Fibroblast of mammary gland (primary cell): ENCODE results near the gene FOXI3.

Source experiments
- DNase-seq: peaks from one replicate; pipeline ENCODE4 v3.0.0-alpha.2; 2010; ENCODE audit warnings: low read depth
- H3K4me3 ChIP-seq: 2 replicates; pipeline ENCODE4 v1.5.1; 2011; ENCODE audit warnings: low read depth, mild to moderate bottlenecking, low read length, moderate library complexity; ENCODE audit not compliant: control insufficient read depth
- TF ChIP-seq, protein P1 (sequence below): conservative IDR thresholded peaks from 2 replicates; pipeline ENCODE4 v1.5.1; 2011; ENCODE audit warnings: low read depth, low read length, inconsistent platforms; ENCODE audit not compliant: control insufficient read depth, insufficient read depth

The FOXI3 gene

DNA sequence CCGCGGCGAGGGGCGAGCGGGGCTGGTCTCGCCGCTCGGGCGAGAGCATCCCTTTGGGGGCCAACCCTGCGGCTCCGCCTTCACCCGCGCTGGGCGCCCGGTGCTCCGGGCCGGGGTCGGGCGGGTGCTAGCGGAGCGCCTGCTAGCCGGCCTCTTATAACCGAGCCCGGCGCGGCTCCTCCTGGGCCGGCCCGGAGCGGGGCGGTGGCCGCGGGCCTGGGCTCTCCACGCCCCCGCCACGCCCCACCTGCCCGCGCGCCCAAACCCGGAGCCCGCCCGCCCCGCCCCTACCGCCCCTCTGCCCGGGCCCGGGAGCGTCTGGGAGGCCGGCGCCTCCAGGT, at the start of gene FOXI3:
TSS of gene FOXI3 (minus strand) at position 129 of the 341 bp plus-strand sequence. CDS start 158 bp downstream, outside the sequence.
- DNase-seq = no peak
- no peak within 1 kb of the TSS for H3K4me3 ChIP-seq
- TF ChIP-seq, protein P1, sequence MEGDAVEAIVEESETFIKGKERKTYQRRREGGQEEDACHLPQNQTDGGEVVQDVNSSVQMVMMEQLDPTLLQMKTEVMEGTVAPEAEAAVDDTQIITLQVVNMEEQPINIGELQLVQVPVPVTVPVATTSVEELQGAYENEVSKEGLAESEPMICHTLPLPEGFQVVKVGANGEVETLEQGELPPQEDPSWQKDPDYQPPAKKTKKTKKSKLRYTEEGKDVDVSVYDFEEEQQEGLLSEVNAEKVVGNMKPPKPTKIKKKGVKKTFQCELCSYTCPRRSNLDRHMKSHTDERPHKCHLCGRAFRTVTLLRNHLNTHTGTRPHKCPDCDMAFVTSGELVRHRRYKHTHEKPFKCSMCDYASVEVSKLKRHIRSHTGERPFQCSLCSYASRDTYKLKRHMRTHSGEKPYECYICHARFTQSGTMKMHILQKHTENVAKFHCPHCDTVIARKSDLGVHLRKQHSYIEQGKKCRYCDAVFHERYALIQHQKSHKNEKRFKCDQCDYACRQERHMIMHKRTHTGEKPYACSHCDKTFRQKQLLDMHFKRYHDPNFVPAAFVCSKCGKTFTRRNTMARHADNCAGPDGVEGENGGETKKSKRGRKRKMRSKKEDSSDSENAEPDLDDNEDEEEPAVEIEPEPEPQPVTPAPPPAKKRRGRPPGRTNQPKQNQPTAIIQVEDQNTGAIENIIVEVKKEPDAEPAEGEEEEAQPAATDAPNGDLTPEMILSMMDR = no peak

DNA sequence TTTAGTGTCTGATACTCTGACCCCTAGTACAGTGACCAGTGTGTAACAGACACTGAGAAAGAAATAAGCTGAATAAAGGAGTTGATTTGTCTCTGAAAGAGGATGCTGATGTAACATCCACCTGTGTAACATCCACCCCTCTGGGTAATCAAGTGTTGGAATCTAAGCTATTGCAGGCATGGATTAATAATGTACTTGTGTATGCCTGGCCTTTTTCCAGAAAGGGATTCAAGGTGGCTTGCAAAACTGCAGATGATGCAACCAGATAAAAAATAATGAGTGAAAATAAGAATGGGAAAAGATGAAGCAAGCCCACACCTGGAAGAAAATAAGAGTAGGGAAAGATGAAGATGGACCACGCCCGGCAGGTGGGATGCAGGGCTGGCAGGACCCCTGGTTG, 48.2 kb upstream of the FOXI3 start:
- H3K4me3 ChIP-seq = no peak overlapping the region
- TF ChIP-seq, protein P1 = no peak
- DNase-seq = no peak

DNA sequence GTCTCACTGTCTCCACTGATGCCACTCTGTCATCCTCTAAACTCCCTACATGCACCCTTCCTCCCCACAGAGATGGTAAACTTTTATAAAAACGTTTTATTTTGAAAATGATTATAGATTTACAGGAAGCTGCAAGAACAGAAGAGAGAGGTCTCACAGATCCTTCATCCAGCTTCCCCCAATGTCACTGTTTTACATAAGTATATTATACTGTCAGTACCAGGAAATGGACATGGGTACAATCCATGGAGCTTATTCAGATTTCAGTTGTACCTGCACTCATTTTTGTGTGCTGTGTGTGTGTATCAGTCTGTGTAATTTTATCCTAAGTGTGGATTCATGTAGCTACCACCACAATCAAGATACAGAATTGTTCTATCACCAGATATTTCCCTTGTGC, 46.7 kb upstream of the FOXI3 start:
- TF ChIP-seq, protein P1 = no peak
- no peak for DNase-seq
- no peak overlapping the region for H3K4me3 ChIP-seq

DNA sequence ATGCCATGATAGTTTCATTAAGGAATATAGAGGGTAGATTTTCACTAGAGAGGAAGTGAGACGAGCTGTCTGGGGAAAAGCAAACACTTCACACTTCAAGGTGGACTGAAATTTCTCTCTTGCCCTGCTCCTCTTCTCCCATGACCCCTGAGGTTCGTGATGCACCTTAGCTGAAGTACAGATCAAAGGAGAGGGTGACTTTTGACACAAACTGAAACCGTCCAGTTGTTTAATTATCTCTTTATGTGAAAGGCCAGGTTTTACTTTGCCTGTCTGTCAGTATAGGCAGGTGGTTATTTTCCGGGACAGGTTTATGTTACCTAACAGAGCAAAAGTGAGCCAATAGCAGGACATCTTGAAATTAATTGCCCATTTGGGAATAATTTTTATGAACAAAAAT, 41.0 kb upstream of the FOXI3 start:
- no peak for DNase-seq
- H3K4me3 ChIP-seq = no peak overlapping the region
- TF ChIP-seq, protein P1 = no peak

DNA sequence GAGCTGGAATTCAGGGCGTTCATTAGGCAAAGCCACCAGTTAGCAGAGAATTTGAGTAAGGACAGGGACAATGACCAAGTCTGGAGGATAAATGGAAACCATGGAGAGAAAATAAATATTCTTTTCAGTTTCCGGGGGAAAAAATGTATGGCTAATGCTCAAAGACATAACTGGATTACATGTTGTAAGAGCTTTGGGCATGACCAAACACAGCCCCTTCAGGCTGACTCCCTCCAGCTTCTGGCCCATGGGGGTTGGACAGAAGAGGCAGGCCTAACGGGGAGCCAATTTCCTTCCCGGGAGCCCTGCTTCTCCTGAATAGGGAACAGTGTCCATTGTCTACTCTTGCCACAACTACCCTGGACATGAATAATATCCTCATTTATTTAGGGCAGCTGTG, 39.5 kb upstream of the FOXI3 start:
- no peak for DNase-seq
- TF ChIP-seq, protein P1 = no peak
- no peak overlapping the region for H3K4me3 ChIP-seq

DNA sequence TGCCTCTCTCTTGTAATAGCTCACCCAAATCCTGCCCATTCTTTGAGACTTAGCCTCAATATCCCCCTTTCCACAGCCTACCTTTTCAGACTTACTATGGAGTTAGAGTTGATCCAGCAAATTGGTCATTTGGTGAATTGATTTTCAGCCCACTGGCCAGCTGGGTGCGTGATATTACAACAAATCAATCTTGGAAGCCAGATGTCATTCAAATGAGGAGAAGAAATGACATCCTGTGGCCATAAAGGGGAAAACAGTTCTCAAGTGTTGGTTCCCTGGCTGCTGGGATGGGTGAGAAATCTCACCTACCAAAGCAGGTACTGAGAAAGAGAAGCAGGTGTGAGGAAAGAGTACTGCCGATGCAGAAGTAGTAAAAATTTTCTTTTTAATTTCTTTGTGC, 36.7 kb upstream of the FOXI3 start:
- no peak for DNase-seq
- TF ChIP-seq, protein P1 = no peak
- no peak overlapping the region for H3K4me3 ChIP-seq

DNA sequence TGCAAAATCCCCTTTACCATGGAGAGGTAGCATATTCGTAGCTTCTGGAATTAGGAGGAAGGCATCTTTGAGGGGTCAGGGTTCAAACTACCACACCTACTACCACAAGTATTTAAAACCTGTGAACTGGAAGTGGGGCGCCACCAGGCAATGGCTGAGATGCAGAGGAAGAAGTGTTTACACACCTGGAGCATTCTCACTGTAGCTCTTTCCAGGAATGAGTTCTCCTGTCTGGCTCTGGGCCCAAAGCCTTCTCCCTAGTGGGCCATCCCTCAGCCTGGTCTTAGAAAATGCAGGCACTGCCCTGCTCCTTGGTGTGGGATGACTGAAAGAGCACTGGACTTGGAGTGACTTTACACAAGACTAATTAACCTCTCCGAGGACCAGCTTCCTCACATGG, 30.7 kb upstream of the FOXI3 start:
- TF ChIP-seq, protein P1 = no peak
- no peak for DNase-seq
- no peak overlapping the region for H3K4me3 ChIP-seq
